ENCODE results near the gene LRRC74B. TPM values are rescaled to one million over a fixed set of nuclear protein-coding genes. Genes with fewer than 3 reads are reported as not detected.

The LRRC74B gene
- total and polyA plus RNA-seq, 12 donors = 0.07 to 0.32 (median 0.19) TPM; not detected in 8

- Histone ChIP-seq H3K27me3 (no peaks in the 10 kb centered on the region), H3K4me3 (no peak overlapping the region), H3K9me3 (replicated peaks in 1 of 3) (no peaks in the 10 kb centered on the region), H3K27ac (no peak overlapping the region), H3K4me1 (replicated peaks in 1 of 2) (peaks cover 15 to 19% of the 10 kb centered on the region in 2 donors), H3K36me3 (replicated peaks in 1 of 2) (peaks cover 0 to 45% of the 10 kb centered on the region in 2 donors)
- intact Hi-C loops (cut with DNase I) = no loop called here
- WGBS, 4 donors = 71 to 84% (median 82%) methylated on average over 9 to 13 of the region's 13 CpGs
- no peak for DNase-seq
- TF ChIP-seq CTCF (IDR thresholded peaks at IDR 0.05) (no peak), POLR2A (IDR thresholded peaks at IDR 0.05) (no peak)
These were observed 48.0 kb upstream of the LRRC74B start for GRCh38 chr22:20997536-20998257.

GRCh38 chr22:20998411-20999336, 47.1 kb upstream of the LRRC74B start:
- peaks cover 0 to 35% of the 10 kb centered on the region in 2 donors for H3K36me3 ChIP-seq (replicated peaks in 1 of 2)
- no peaks in the 10 kb centered on the region for H3K27me3 ChIP-seq
- no peak overlapping the region for H3K4me3 ChIP-seq
- H3K27ac ChIP-seq = no peak overlapping the region
- intact Hi-C loops (cut with DNase I) = no loop called here
- TF ChIP-seq POLR2A (IDR thresholded peaks at IDR 0.05) (no peak), CTCF (IDR thresholded peaks at IDR 0.05) (no peak)
- DNase-seq = no peak
- peaks cover 23 to 28% of the 10 kb centered on the region in 2 donors for H3K4me1 ChIP-seq (replicated peaks in 1 of 2)
- WGBS, 4 donors = 54 to 60% (median 57%) methylated on average over 6 to 7 of the region's 7 CpGs
- H3K9me3 ChIP-seq (replicated peaks in 1 of 3) = no peaks in the 10 kb centered on the region

GRCh38 chr22:20999350-21000206, 46.2 kb upstream of the LRRC74B start:
- H3K36me3 ChIP-seq (replicated peaks in 1 of 2) = peaks cover 0 to 26% of the 10 kb centered on the region in 2 donors
- H3K4me3 ChIP-seq = no peak overlapping the region
- no peak for TF ChIP-seq CTCF (IDR thresholded peaks at IDR 0.05)
- TF ChIP-seq POLR2A (IDR thresholded peaks at IDR 0.05) = no peak

More at GRCh38 chr22:20999350-21000206, 46.2 kb upstream of the LRRC74B start:
- Histone ChIP-seq H3K9me3 (replicated peaks in 1 of 3) (no peaks in the 10 kb centered on the region), H3K4me1 (replicated peaks in 1 of 2) (peaks cover 23 to 28% of the 10 kb centered on the region in 2 donors), H3K27me3 (no peaks in the 10 kb centered on the region), H3K27ac (peak overlapping the region in 2 of 5 donors; percentile 97 to 98)
- WGBS, 4 donors = 78 to 91% (median 89%) methylated on average over 8 to 27 of the region's 27 CpGs
- intact Hi-C loops (cut with DNase I) = no loop called here
- DNase-seq = no peak

Measured in adrenal gland (tissue), 12 donors.